Measurements from ENCODE around the gene ADRA1B. TPM values are rescaled to one million over a fixed set of nuclear protein-coding genes. Genes with fewer than 3 reads are reported as not detected.

Gene ADRA1B
- total RNA-seq, 4 donors from 2014 or later: 0.30 to 2.0 (median 2.0) TPM; not detected in 1

- intact Hi-C loops (cut with DNase I; ENCODE audit: low total_unique reads): no loop called here
- H3K4me3 ChIP-seq (ENCODE audit: low read depth, poor library complexity, severe bottlenecking): no peak overlapping the region
- DNase-seq (ENCODE audit: low spot score in 2 of 2): no peak
- WGBS, 2 donors: 49 to 62% methylated on average over 1 of the region's 1 CpG
- TF ChIP-seq CTCF (IDR thresholded peaks at IDR 0.05): no peak
- no peak for TF ChIP-seq POLR2A (IDR thresholded peaks at IDR 0.05)
Measured at GRCh38 chr5:159935946-159936345, 19.7 kb downstream of the ADRA1B start.

- 51 to 55% methylated on average over 6 of the region's 6 CpGs for WGBS, 2 donors
- no peak for DNase-seq (ENCODE audit: low spot score in 2 of 2)
- H3K4me3 ChIP-seq (ENCODE audit: low read depth, poor library complexity, severe bottlenecking): no peak overlapping the region
- TF ChIP-seq POLR2A (IDR thresholded peaks at IDR 0.05) (no peak), CTCF (IDR thresholded peaks at IDR 0.05) (no peak)
- intact Hi-C loops (cut with DNase I; ENCODE audit: low total_unique reads): no loop called here
Measured at GRCh38 chr5:159936686-159937329, 20.5 kb downstream of the ADRA1B start.

- 84 to 87% methylated on average over 10 of the region's 10 CpGs for WGBS, 2 donors
- intact Hi-C loops (cut with DNase I; ENCODE audit: low total_unique reads): no loop called here
- no peak for DNase-seq (ENCODE audit: low spot score in 2 of 2)
- TF ChIP-seq POLR2A (IDR thresholded peaks at IDR 0.05): no peak
- no peak for TF ChIP-seq CTCF (IDR thresholded peaks at IDR 0.05)
- no peak overlapping the region for H3K4me3 ChIP-seq (ENCODE audit: low read depth, poor library complexity, severe bottlenecking)
Measured at GRCh38 chr5:159937580-159937979, 21.3 kb downstream of the ADRA1B start.

- WGBS, 2 donors: 61 to 63% methylated on average over 5 of the region's 5 CpGs
- no peak overlapping the region for H3K4me3 ChIP-seq (ENCODE audit: low read depth, poor library complexity, severe bottlenecking)
- TF ChIP-seq CTCF (IDR thresholded peaks at IDR 0.05) (no peak), POLR2A (IDR thresholded peaks at IDR 0.05) (no peak)
- intact Hi-C loops (cut with DNase I; ENCODE audit: low total_unique reads): no loop called here
- no peak for DNase-seq (ENCODE audit: low spot score in 2 of 2)
Measured at GRCh38 chr5:159943326-159943725, 27.0 kb downstream of the ADRA1B start.

GRCh38 chr5:159944056-159944600 lies 27.8 kb downstream of the ADRA1B start:
- WGBS, 2 donors: 75 to 78% methylated on average over 5 of the region's 5 CpGs

More at GRCh38 chr5:159944056-159944600, 27.8 kb downstream of the ADRA1B start:
- intact Hi-C loops (cut with DNase I; ENCODE audit: low total_unique reads): no loop called here
- no peak for TF ChIP-seq POLR2A (IDR thresholded peaks at IDR 0.05)
- no peak for TF ChIP-seq CTCF (IDR thresholded peaks at IDR 0.05)
- DNase-seq (ENCODE audit: low spot score in 2 of 2): no peak
- no peak overlapping the region for H3K4me3 ChIP-seq (ENCODE audit: low read depth, poor library complexity, severe bottlenecking)

Measured in lower leg skin (tissue), 4 donors.